HL-60 (cell line): ENCODE data around the gene DEGS2.

Experiments
- DNase-seq, 2 experiments: peaks; one replicate each; pipeline ENCODE4 v3.0.0-alpha.2; 2010 to 2020; ENCODE audit warnings: low read depth in 1 of 2, low spot score in 1 of 2
- H3K27ac ChIP-seq: fragments of 250-450 bp; sonication (Bioruptor Pico); replicated peaks from 2 replicates; pipeline ENCODE4 v1.5.1; 2020; ENCODE audit warnings: mild to moderate bottlenecking, moderate library complexity
- H3K27me3 ChIP-seq: fragments of 250-450 bp; sonication (Bioruptor Pico); 2 replicates; pipeline ENCODE4 v1.5.1; 2021; ENCODE audit warnings: mild to moderate bottlenecking, moderate library complexity; ENCODE audit not compliant: insufficient read depth, poor library complexity, severe bottlenecking
- H3K4me3 ChIP-seq: replicated peaks from 2 replicates; pipeline ENCODE4 v1.5.1; 2011; ENCODE audit warnings: mild to moderate bottlenecking, control low read depth, low read length; ENCODE audit not compliant: insufficient read depth
- GABPA ChIP-seq: IDR thresholded peaks from 2 replicates; pipeline ENCODE4 v1.6.1; 2012; ENCODE audit warnings: low read depth
- POLR2AphosphoS5 ChIP-seq: IDR thresholded peaks from 2 replicates; pipeline ENCODE4 v1.6.1; 2012; ENCODE audit warnings: low read depth
- SPI1 ChIP-seq: IDR thresholded peaks from 2 replicates; pipeline ENCODE4 v1.6.1; 2012; ENCODE audit warnings: low read depth, mild to moderate bottlenecking, borderline replicate concordance
- TF ChIP-seq, protein P1 (sequence below): IDR thresholded peaks from one replicate; pipeline ENCODE4 v1.5.1; 2011; ENCODE audit warnings: low read length, control low read depth, inconsistent platforms; ENCODE audit not compliant: insufficient read depth
- TF ChIP-seq, protein P2 (sequence below): IDR thresholded peaks from 2 replicates; pipeline ENCODE4 v1.6.1; 2012; ENCODE audit warnings: low read depth; ENCODE audit not compliant: insufficient replicate concordance

The DEGS2 gene

GRCh38 chr14:100127853-100128455, 31.5 kb downstream of the DEGS2 start:
- no peaks in the 10 kb centered on the region for H3K27me3 ChIP-seq
- no peak for DNase-seq
- H3K4me3 ChIP-seq = no peak overlapping the region
- no peak overlapping the region for H3K27ac ChIP-seq
- TF ChIP-seq POLR2AphosphoS5 (no peak), GABPA (no peak), SPI1 (no peak)
- TF ChIP-seq, protein P1, sequence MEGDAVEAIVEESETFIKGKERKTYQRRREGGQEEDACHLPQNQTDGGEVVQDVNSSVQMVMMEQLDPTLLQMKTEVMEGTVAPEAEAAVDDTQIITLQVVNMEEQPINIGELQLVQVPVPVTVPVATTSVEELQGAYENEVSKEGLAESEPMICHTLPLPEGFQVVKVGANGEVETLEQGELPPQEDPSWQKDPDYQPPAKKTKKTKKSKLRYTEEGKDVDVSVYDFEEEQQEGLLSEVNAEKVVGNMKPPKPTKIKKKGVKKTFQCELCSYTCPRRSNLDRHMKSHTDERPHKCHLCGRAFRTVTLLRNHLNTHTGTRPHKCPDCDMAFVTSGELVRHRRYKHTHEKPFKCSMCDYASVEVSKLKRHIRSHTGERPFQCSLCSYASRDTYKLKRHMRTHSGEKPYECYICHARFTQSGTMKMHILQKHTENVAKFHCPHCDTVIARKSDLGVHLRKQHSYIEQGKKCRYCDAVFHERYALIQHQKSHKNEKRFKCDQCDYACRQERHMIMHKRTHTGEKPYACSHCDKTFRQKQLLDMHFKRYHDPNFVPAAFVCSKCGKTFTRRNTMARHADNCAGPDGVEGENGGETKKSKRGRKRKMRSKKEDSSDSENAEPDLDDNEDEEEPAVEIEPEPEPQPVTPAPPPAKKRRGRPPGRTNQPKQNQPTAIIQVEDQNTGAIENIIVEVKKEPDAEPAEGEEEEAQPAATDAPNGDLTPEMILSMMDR = no peak
- TF ChIP-seq, protein P2, sequence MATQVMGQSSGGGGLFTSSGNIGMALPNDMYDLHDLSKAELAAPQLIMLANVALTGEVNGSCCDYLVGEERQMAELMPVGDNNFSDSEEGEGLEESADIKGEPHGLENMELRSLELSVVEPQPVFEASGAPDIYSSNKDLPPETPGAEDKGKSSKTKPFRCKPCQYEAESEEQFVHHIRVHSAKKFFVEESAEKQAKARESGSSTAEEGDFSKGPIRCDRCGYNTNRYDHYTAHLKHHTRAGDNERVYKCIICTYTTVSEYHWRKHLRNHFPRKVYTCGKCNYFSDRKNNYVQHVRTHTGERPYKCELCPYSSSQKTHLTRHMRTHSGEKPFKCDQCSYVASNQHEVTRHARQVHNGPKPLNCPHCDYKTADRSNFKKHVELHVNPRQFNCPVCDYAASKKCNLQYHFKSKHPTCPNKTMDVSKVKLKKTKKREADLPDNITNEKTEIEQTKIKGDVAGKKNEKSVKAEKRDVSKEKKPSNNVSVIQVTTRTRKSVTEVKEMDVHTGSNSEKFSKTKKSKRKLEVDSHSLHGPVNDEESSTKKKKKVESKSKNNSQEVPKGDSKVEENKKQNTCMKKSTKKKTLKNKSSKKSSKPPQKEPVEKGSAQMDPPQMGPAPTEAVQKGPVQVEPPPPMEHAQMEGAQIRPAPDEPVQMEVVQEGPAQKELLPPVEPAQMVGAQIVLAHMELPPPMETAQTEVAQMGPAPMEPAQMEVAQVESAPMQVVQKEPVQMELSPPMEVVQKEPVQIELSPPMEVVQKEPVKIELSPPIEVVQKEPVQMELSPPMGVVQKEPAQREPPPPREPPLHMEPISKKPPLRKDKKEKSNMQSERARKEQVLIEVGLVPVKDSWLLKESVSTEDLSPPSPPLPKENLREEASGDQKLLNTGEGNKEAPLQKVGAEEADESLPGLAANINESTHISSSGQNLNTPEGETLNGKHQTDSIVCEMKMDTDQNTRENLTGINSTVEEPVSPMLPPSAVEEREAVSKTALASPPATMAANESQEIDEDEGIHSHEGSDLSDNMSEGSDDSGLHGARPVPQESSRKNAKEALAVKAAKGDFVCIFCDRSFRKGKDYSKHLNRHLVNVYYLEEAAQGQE = no peak

GRCh38 chr14:100126401-100126800, 33.0 kb downstream of the DEGS2 start:
- DNase-seq = no peak
- Histone ChIP-seq H3K27me3 (no peaks in the 10 kb centered on the region), H3K27ac (no peak overlapping the region), H3K4me3 (no peak overlapping the region)
- TF ChIP-seq, protein P2 = no peak
- TF ChIP-seq POLR2AphosphoS5 (no peak), SPI1 (no peak), GABPA (no peak)
- TF ChIP-seq, protein P1 = no peak

DNA sequence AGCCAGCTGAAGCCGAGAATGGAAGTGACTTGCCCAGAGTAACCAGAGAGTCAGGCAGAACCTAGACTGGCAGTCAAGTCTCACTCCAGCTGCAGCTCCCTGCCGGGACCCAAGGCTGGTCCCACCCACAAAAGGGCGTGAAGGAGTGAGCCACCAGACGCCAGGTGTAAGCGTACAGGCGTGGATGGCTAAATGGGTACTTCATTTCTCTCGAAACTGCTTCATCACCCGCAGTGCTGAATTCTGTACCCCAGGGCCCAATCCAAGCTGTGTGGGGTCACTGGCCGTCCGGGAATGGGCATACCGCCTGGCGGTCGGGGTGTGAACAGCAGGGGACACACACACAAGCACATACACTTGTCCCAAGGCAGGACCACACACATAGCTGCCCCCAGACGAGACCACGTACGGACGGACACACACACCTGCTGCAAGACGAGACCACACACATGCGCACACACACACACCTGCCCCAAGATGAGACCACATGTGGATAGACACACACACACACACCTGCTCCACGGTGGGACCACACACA, 34.8 kb downstream of the DEGS2 start:
- TF ChIP-seq SPI1 (no peak), POLR2AphosphoS5 (no peak), GABPA (no peak)
- TF ChIP-seq, protein P2 = no peak
- TF ChIP-seq, protein P1 = no peak
- H3K27ac ChIP-seq = no peak overlapping the region
- DNase-seq = no peak
- H3K4me3 ChIP-seq = no peak overlapping the region
- H3K27me3 ChIP-seq = no peaks in the 10 kb centered on the region
